ENCODE measurements around the gene PDILT.
"Not testable (repeated sequence)": the region's sequence is repeated elsewhere in the genome, so short reads cannot be mapped to it uniquely, and the experiment has no call there.

Gene PDILT

DNA sequence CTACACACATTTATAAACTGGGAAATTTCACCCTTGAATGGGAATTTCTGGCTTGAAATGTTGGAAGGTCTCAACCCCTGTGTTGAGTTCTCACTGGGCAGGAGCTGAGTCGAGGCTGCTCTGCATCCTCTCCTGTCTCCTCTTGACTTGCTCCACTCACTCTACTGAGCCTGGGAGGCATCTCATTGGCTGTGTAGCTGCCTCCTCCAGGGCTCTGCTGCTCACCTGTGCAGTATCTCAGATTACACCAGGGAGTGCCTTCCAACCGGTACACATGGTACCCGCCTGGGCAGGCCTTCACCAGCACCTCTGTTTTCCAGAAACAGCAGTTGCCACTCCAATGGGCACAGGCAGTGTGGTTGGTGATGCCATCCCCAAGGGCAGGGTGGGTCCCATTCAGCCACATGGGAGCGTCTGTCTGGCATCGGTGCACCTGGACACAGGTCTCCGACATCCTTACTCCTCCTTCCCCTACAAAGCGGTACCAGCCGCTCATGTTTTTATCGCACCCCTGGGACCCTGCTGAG, 80.9 kb downstream of the PDILT start:
- in situ Hi-C loops (cut with HindIII; ENCODE audit: low sequenced_read_pairs): no loop called here

DNA sequence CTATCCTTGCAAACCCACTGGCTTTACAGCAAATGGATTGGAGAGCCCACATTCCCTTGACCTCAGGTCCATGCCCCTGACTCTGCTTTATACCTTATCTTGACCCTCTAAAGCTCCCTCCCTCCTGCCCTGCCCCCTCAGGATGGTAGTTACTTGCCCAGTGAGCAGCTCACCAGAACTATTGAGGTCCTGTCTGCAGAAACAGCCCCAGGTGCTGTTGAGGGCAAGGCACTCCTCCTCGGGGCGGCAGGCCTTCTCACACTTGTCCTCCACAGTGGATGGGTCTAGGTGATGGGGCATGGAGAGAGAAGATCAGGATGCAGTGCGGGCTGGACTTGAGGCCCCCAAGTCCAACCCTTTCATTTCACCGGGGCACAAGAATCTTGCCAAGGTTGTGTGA, 81.8 kb downstream of the PDILT start:
- in situ Hi-C loops (cut with HindIII; ENCODE audit: low sequenced_read_pairs): no loop called here

DNA sequence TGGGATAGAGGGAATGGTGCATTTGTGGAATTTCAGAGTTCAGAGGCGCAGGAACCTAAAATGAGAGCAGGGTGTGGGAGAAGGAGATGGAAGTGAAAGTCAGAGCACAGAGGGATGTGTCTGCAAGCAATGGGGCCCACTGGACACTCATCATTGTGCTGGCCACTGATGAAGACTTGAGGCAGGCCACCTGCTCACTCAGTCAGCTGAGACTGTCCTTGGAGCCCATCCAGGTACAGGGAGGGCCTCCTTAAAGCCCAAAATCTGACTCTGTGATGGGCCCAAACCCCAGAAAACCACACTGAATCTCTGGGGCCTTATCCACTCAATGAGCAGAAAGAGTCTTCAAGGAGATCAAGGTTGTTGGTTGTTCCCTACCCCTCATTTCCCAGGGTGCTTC, 82.9 kb downstream of the PDILT start:
- in situ Hi-C loops (cut with HindIII; ENCODE audit: low sequenced_read_pairs): no loop called here

DNA sequence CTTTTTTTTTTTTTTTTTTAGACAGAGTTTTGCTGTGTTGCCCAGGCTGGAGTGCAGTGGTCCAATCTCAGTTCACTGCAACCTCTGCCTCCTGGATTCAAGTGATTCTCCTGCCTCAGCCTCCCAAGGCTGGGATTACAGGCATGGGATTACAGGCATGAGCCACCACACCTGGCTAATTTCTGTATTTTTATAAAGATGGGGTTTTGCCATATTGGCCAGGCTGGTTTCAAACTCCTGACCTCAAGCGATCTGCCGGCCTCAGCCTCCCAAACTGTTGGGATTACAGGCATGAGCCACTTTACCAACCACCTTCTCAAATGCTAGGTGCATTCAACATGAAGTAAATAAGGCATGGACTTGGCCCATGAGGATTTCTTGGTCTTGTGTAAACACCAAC, 83.5 kb downstream of the PDILT start:
- in situ Hi-C loops (cut with HindIII; ENCODE audit: low sequenced_read_pairs): not testable (repeated sequence)

DNA sequence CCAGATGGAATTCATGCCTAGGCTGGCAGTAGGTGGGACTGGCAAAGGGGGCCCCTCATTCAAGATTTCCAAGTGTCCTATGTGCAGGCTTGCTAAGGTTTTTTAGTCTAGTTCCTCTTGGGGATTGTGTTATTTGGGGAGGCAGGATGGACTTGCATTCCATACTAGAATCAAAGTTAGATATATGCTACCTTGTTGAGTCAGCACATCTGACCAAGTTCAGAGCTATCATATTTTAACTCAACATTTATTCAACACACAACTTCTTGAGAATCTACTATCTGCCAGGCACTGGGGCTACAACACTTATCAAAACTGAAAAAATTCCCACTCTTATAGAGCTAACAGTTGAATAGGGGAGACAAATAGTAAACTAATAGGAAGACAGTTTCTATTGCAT, 83.9 kb downstream of the PDILT start:
- in situ Hi-C loops (cut with HindIII; ENCODE audit: low sequenced_read_pairs): no loop called here

DNA sequence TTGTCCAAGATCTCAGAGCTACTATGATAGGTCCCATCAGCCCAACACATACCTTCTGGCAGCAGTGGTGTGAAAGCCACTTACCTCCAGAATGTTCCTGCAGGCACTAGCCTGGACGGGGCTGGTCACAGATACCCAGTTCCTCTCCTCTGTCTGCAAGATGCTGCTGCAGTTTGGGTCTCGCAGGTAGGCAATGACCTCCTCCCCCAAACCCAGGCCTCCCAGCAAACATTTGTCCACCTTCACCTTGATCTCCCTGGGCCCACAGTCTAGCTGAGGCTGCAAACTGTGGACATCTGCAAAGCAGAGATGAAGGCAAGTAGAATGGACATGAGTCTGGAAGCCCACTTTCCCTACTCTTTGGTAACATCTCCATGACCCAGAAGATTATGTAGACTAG, 84.4 kb downstream of the PDILT start:
- in situ Hi-C loops (cut with HindIII; ENCODE audit: low sequenced_read_pairs): no loop called here

DNA sequence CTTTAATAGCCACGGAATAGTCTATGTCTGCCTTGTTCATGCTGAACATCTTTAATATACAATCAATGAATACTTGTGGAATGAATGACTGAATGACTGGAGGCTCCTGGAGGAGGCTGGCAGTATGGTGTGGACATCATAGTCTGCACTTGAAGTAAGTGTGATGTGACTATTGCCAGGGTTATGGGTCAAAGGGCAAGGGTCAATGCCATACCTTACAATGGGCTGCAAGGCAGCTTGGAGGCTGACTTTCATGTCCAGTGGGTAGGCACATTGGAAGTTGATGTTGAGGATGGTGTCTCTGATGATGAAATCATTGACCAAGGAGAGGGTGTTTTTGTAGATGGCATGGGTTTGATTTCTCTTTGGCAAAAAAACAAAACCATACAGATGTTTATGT, 85.1 kb downstream of the PDILT start:
- in situ Hi-C loops (cut with HindIII; ENCODE audit: low sequenced_read_pairs): no loop called here

DNA sequence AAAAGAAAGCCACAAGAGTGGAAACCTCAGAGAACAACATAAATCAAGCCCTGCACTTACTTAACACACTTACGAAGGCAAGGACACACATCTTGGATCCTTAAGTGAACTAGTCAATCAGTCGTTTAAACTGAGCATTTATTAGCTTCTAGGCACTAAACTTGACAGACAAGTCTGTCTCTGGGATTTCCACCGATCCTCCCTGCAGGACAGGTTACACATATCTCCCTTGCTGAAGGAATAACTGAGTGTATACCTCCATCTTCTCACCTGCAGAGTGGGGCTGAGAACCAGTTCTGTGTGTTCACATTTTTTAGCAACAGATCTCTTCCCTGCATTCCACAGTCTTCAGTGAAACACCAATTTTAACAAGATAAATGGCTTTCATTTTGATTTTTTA, 86.1 kb downstream of the PDILT start:
- in situ Hi-C loops (cut with HindIII; ENCODE audit: low sequenced_read_pairs): no loop called here

DNA sequence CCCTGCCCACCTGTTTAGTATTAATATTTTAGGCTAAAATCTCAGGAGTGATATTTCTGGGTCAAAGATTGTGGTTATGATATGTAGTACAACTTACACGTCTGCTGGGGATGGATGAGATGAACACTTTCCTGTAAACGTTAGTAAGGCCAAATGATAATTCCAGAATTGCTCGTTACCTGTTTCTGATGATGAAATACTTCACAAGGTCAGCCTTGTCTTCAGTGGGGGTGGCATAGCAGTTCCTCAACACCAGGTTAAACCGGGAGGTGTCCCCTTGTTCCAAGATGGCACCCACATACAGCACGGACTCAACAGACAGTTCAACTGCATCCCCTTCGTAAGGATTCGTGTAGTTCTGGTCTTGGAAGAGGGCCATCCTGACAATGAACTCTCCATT, 86.5 kb downstream of the PDILT start:
- in situ Hi-C loops (cut with HindIII; ENCODE audit: low sequenced_read_pairs): no loop called here

DNA sequence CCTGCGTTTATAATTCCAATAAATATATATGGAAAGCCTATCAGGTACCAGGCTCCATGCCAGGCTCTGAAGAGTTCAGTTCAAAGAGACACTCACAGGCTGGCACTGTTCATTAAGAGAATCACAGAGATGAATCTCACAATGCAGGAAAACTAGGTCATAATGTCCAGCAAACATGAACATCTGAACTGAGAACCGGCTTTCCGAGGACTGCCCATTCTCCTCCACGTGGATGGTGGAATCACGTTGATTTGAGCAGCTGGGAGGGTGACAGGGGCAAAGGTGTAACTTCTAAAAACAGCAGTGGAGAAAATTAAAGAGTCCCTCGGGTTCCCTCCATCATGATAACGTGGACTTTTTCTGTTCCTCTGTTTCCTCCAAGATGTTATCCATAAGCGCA, 87.4 kb downstream of the PDILT start:
- in situ Hi-C loops (cut with HindIII; ENCODE audit: low sequenced_read_pairs): no loop called here

DNA sequence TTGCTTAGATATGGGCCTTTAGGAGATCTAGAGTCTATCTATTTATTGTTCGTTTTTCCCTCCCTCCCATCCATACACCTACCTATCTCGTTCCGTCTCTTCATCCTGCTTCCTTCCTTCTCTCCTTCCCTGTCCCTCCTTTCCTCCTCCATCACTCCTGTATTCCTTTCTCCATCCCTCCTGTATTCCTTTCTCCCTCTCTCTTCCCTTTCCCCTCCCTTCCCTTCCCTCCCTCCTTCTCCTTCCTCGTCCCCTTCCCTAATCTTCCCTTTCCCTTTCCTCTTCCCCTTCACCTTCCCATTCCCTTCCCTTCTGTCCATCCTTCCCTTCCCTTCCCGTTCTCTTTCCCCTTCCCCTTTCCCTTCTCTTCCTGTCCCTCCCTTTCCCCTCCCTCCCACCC, 87.8 kb downstream of the PDILT start:
- in situ Hi-C loops (cut with HindIII; ENCODE audit: low sequenced_read_pairs): no loop called here

DNA sequence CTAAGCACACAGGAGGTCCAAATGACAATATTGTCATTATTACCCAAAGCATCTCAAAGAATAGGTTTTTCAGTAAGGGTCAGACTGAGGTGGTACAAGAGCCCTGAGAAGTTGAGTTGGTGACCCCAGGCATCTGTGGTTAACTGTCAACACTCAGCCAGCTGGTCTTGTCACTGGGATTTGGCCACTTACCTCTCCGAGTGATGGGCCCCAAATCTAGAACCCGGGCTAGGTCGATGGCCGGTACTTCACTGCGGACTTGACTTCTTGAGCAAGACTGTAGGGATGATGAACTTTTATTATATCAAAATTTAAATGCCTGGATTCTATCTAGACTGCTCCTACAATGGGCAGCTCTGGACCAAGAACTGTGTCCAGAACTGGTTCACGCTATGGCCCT, 88.8 kb downstream of the PDILT start:
- in situ Hi-C loops (cut with HindIII; ENCODE audit: low sequenced_read_pairs): no loop called here

DNA sequence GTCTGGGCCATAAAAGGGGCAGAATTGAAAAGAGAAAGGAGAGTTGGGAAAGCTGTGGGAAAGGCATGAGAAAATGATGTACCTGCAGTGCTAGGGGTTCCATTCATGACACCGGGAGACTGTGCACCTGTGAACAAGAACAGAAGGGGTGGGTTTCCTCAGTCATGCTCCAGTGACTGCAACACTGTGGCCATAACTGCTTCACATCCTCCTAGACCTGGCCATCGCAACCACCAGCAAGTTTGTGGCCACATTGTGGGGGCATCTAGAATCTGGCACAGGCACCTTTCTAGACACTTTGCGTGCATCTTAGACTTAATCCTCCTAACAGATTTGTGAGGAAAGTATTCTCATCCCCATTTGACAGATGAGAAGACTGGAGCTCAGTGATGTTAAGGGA, 90.0 kb downstream of the PDILT start:
- in situ Hi-C loops (cut with HindIII; ENCODE audit: low sequenced_read_pairs): no loop called here

DNA sequence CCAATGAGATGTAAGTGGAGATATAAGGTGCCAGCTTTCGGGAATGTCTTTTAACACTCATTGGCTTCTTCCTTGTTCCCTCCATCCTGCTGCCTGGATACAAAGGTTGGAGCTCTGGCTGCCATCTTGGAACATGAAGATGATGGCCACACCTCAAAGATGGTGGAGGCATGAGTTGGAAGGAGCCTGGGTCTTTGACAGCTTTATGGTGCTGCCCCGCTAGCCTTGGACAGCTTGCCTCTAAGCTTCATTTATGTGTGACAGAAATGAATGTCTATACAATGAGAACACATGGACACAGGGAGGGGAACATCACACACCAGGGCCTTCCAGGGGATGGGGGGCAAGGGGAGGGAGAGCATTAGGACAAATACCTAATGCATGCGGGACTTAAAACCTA, 90.8 kb downstream of the PDILT start:
- in situ Hi-C loops (cut with HindIII; ENCODE audit: low sequenced_read_pairs): no loop called here

DNA sequence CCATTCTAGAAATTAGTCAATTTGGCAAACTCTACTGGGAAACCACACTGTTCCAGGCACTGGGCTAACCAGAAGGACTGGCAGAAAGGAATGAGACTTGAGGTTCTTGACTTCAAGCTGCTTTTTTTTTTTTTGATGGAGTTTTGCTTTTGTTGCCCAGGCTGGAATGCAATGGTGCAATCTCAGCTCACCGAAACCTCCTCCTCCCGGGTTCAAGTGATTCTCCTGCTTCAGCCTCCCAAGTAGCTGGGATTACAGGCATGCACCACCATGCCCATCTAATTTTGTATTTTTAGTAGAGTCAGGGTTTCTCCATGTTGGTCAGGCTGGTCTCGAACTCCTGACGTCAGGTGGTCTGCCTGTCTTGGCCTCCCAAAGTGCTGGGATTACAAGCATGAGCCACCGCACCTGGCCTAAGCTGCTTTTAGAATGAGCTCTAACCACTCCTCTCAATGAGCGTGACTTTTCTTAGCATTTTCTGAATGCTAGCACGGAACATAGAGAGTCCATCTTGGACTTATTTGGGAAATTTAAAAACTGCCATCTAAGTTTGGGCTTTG, 91.9 kb downstream of the PDILT start:
- in situ Hi-C loops (cut with HindIII; ENCODE audit: low sequenced_read_pairs): not testable (repeated sequence)

DNA sequence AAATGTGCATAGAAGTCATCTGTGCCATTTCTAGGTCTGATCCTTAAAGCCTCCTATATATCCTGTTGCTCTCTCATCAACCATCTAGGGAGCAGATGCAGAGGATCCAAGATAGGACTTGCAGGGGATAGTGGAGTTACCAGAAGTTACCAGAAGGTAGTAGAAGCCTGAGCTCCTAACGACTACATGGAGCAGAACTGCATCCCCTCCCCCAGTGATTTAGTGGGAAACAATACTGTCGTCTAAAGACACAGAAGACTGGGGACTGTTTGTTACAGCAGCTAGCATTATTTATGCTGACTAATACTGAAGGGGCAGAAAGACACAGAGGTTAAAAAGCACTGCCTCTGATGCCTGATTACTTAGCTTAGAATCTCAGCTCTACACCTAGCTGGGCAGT, 93.0 kb downstream of the PDILT start:
- in situ Hi-C loops (cut with HindIII; ENCODE audit: low sequenced_read_pairs): no loop called here

DNA sequence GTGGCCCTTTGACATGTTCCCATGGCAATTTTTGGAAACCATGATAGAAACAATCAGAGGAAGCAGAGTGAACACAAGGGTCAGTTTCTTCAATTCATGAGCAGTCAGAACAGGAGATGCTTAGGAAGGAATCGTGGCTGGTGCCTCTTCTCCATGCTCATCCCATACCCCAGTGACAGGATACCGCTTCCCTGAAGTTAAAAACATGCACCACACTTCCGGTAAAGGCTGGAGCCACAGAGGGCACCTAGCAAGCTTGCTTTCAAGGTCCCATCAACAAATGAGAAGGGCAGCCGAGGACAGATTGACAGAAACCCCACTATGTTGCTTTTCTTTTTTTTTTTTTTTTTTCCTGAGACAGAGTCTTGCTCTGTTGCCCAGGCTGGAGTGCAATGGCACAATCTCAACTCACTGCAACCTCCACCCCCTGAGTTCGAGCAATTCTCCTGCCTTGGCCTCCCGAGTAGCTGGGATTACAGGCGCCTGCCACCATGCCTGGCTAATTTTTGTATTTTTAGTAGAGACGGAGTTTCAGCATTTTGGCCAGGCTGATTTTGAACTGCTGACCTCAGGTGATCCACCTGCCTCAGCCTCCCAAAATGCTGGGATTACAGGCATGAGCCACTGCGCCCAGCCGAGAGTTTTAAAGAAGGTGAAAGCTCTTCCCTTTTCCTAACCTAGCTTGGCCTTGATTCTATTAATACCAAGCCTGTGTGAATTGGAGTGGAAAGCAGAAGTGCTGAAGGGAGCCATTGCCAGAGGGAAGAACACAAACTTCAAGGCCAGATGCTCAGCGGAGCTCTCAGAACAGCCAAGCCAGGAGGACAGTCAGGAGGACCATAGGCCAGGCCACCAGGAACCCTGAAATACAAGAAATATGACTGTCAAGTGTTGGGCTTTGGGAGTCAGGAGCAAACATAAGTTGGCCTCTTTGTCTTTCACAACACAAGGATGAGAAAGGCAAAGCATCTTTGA, 93.8 kb downstream of the PDILT start:
- in situ Hi-C loops (cut with HindIII; ENCODE audit: low sequenced_read_pairs): no loop called here

DNA sequence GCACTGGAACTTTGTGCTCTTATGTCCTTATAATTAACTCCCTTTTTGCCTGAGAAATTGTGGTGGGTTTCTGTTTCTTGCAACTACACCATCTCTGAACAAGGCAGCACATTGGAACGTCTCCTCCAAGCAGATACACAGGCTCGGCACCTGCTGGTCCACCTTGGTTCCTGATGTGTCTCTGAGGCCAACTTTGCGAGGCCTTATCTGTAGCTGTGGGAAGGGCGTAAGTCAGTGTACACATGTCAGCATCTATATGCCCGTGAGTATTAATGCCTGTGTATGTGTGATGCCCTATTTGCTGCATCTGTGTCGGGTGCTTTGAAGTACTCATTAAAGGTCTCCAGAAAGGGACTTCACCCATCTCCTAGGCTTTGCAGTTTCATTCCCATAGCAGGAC, 94.8 kb downstream of the PDILT start:
- in situ Hi-C loops (cut with HindIII; ENCODE audit: low sequenced_read_pairs): no loop called here

Measured in DLD1 (cell line).